Pancreas (tissue), 10 donors: ENCODE measurements around the gene MCC. TPM values are rescaled to one million over a fixed set of nuclear protein-coding genes. Genes with fewer than 3 reads are reported as not detected.

Experiments used
- ATAC-seq, 4 donors: fragments of 200-7000 bp; cut with Tn5 transposase; one replicate each; pipeline versions ENCODE4 v1.8.0 to v1.9.1; 2020; ENCODE audit warnings: mild to moderate bottlenecking in 4 of 4, moderate library complexity in 4 of 4
- DNase-seq, 6 donors: peaks; one replicate each; pipeline ENCODE4 v3.0.0-alpha.2; 2020
- FAIRE-seq: peaks from 2 replicates; lab custom pipeline; 2012; peaks lifted over from hg19 to GRCh38; lab: Jason Lieb, UNC
- H3K27ac ChIP-seq, 4 donors: fragments of 200-600 bp; sonication (generic); 1 replicate in 3 of 4; 2 replicates in 1 of 4; pipeline versions ENCODE4 v1.5.0 to v1.8.0; 2020
- H3K27me3 ChIP-seq, 4 donors: fragments of 200-600 bp; one replicate each; pipeline ENCODE4 v1.8.0; 2021
- H3K36me3 ChIP-seq, 3 donors: fragments of 200-600 bp; sonication (generic) in 1 of 3; one replicate each; pipeline versions ENCODE4 v1.5.0 to v1.8.0; 2020 to 2021
- H3K4me1 ChIP-seq, 3 donors: fragments of 200-600 bp; one replicate each; pipeline ENCODE4 v1.8.0; 2021
- H3K4me3 ChIP-seq, 4 donors: fragments of 200-600 bp; sonication (generic) in 2 of 4; one replicate each; pipeline versions ENCODE4 v1.5.0 to v1.8.0; 2020 to 2021
- H3K9me3 ChIP-seq, 4 donors: fragments of 200-600 bp; one replicate each; pipeline ENCODE4 v1.8.0; 2021
- CTCF ChIP-seq, 4 donors: fragments of 200-600 bp; sonication (generic) in 3 of 4; IDR thresholded peaks; one replicate each; pipeline versions ENCODE4 v1.5.0 to v1.8.0; 2021; ENCODE audit warnings: antibody characterized with exemption in 4 of 4
- WGBS, 2 donors: extraction: QIAGEN DNeasy Blood & Tissue Kit; methylation state at CpG; one replicate each; pipeline ENCODE4 v1.1.7; 2013; 5-methylcytosine and 5-hydroxymethylcytosine counted together
- intact Hi-C, 3 donors: fragments of 100-400 bp; cut with DNase I; formaldehyde crosslinking; loops; one replicate each; pipeline versions ENCODE4 v1.11.1 to v1.14.2; 2022
- polyA plus RNA-seq, 2 donors: library from polyadenylated mRNA; stranded (reverse); fragments of 200-250 nt; gene quantifications; one replicate each; pipeline ENCODE4 v1.2.3, GENCODE V29; 2013
- total RNA-seq, 6 donors: library from RNA; stranded (reverse); fragmentation: NEBNext Ultra II Directional in 4 of 6; extraction: Animal tissue kit (Norgen Biotek cat#: 25700) in 4 of 6; gene quantifications; one replicate each; pipeline versions ENCODE4 v1.2.1 to v1.2.4, GENCODE V29; 2021 to 2023
- donor health status: healthy with polysubstance abuse.
- donor health status: DM: no; HTN: no; CAD: no; lungs with moderate emphysema.
- donor health status: DM: no; HTN: no; CAD: no.
- donor health status: control.
- donor health status: control.
- donor health status: Bipolar disorder and iron deficiency.
- donor health status: DM: yes; HTN: yes; CAD: no.
- donor health status: DM: no; HTN: no; CAD: no.
- donor health status: DM: no; HTN: no; CAD: no.
- donor health status: DM: yes; HTN: yes; CAD: no.

MCC gene
- total and polyA plus RNA-seq, 8 donors, result 1.3 to 8.3 (median 4.0) TPM

- no peak for TF ChIP-seq CTCF (IDR thresholded peaks at IDR 0.05)
- H3K27ac ChIP-seq, result no peak overlapping the region
- no peak overlapping the region for H3K4me3 ChIP-seq
- H3K4me1 ChIP-seq, result no peaks in the 10 kb centered on the region
- 93 to 98% methylated on average over 2 of the region's 3 CpGs for WGBS, 2 donors
- DNase-seq (no peak), ATAC-seq (no peak), FAIRE-seq (no peak)
- H3K9me3 ChIP-seq, result no peaks in the 10 kb centered on the region
- intact Hi-C loops, result no loop called here
- no peaks in the 10 kb centered on the region for H3K27me3 ChIP-seq
- H3K36me3 ChIP-seq, result no peaks in the 10 kb centered on the region
Observed at GRCh38 chr5:113219695-113220094, 268.6 kb downstream of the MCC start.

GRCh38 chr5:113218906-113219517 is 269.2 kb downstream of the MCC start:
- no peak overlapping the region for H3K27ac ChIP-seq
- no peak overlapping the region for H3K4me3 ChIP-seq
- H3K9me3 ChIP-seq, result no peaks in the 10 kb centered on the region
- WGBS, 2 donors, result 64 to 66% methylated on average over 7 of the region's 7 CpGs
- no peaks in the 10 kb centered on the region for H3K36me3 ChIP-seq
- DNase-seq (no peak), FAIRE-seq (no peak), ATAC-seq (no peak)
- intact Hi-C loops, result no loop called here
- no peaks in the 10 kb centered on the region for H3K4me1 ChIP-seq
- no peak for TF ChIP-seq CTCF (IDR thresholded peaks at IDR 0.05)
- no peaks in the 10 kb centered on the region for H3K27me3 ChIP-seq

- H3K4me3 ChIP-seq, result no peak overlapping the region
- no peaks in the 10 kb centered on the region for H3K36me3 ChIP-seq
- no peak overlapping the region for H3K27ac ChIP-seq
- H3K27me3 ChIP-seq, result no peaks in the 10 kb centered on the region
- H3K4me1 ChIP-seq, result no peaks in the 10 kb centered on the region
- WGBS, 2 donors, result 52 to 55% methylated on average over 8 of the region's 8 CpGs
- no peak for TF ChIP-seq CTCF (IDR thresholded peaks at IDR 0.05)
- no peaks in the 10 kb centered on the region for H3K9me3 ChIP-seq
- no peak for ATAC-seq
- intact Hi-C loops, result no loop called here
- no peak for DNase-seq
- FAIRE-seq, result no peak
Observed at GRCh38 chr5:113218200-113218599, 270.1 kb downstream of the MCC start.

GRCh38 chr5:113217619-113218184 is 270.6 kb downstream of the MCC start:
- no peak for TF ChIP-seq CTCF (IDR thresholded peaks at IDR 0.05)
- H3K27ac ChIP-seq, result no peak overlapping the region

GRCh38 chr5:113216545-113216944 is 271.7 kb downstream of the MCC start:
- ATAC-seq (no peak), FAIRE-seq (no peak), DNase-seq (no peak)
- no peak overlapping the region for H3K4me3 ChIP-seq
- no peaks in the 10 kb centered on the region for H3K36me3 ChIP-seq
- intact Hi-C loops, result no loop called here
- H3K4me1 ChIP-seq, result no peaks in the 10 kb centered on the region
- no peak for TF ChIP-seq CTCF (IDR thresholded peaks at IDR 0.05)
- no peaks in the 10 kb centered on the region for H3K9me3 ChIP-seq
- no peaks in the 10 kb centered on the region for H3K27me3 ChIP-seq
- WGBS, 2 donors, result 67 to 72% methylated on average over 3 of the region's 3 CpGs
- no peak overlapping the region for H3K27ac ChIP-seq

More at GRCh38 chr5:113217619-113218184, 270.6 kb downstream of the MCC start:
- intact Hi-C loops, result no loop called here
- DNase-seq (no peak), FAIRE-seq (no peak), ATAC-seq (no peak)
- H3K36me3 ChIP-seq, result no peaks in the 10 kb centered on the region
- H3K9me3 ChIP-seq, result no peaks in the 10 kb centered on the region
- no peak overlapping the region for H3K4me3 ChIP-seq
- 52 to 54% methylated on average over 9 of the region's 9 CpGs for WGBS, 2 donors
- no peaks in the 10 kb centered on the region for H3K27me3 ChIP-seq
- H3K4me1 ChIP-seq, result no peaks in the 10 kb centered on the region
